GM21737 (cell line): ENCODE measurements around the gene HCFC1R1.

ENCODE experiments used
- ATAC-seq: cut with Tn5 transposase; IDR thresholded peaks from one replicate; pipeline ENCODE4 v1.9.1; 2021; ENCODE audit warnings: mild to moderate bottlenecking, moderate library complexity; ENCODE audit not compliant: unreplicated experiment

The HCFC1R1 gene

GRCh38 chr16:3020247-3020603, 3.5 kb downstream of the HCFC1R1 start, which contains the start of gene TNFRSF12A:
TNFRSF12A (plus strand) TSS chr16:3020368; CDS start chr16:3020398, 30 bp downstream.
- ATAC-seq, result no peak

GRCh38 chr16:3019594-3020246, 4.0 kb downstream of the HCFC1R1 start:
- no peak for ATAC-seq

GRCh38 chr16:3017794-3018506, 5.8 kb downstream of the HCFC1R1 start, which contains the start of gene CLDN6:
CLDN6 (minus strand) TSS chr16:3018183; CDS start chr16:3016021, 2,162 bp downstream.
- ATAC-seq, result no peak

GRCh38 chr16:3017344-3017743, 6.4 kb downstream of the HCFC1R1 start:
- no peak for ATAC-seq

- ATAC-seq, result no peak
Measured at GRCh38 chr16:3015865-3016521, 7.7 kb downstream of the HCFC1R1 start.

GRCh38 chr16:3014971-3015370, 8.8 kb downstream of the HCFC1R1 start:
- ATAC-seq, result no peak

- ATAC-seq, result no peak
Measured at GRCh38 chr16:3013998-3014690, 9.6 kb downstream of the HCFC1R1 start.

GRCh38 chr16:3013491-3013951, 10.2 kb downstream of the HCFC1R1 start:
- ATAC-seq, result no peak

GRCh38 chr16:3012828-3013420, 10.8 kb downstream of the HCFC1R1 start, which contains the start of gene CLDN9:
CLDN9 (plus strand) TSS chr16:3012923; CDS start chr16:3013363, 440 bp downstream.
- ATAC-seq, result no peak

- no peak for ATAC-seq
Measured at GRCh38 chr16:3012246-3012645, 11.5 kb downstream of the HCFC1R1 start.

GRCh38 chr16:3010510-3010909, 13.2 kb downstream of the HCFC1R1 start:
- no peak for ATAC-seq

- no peak for ATAC-seq
Measured at GRCh38 chr16:3009568-3010390, 14.0 kb downstream of the HCFC1R1 start.

- no peak for ATAC-seq
Measured at GRCh38 chr16:3008690-3009037, 15.1 kb downstream of the HCFC1R1 start.

GRCh38 chr16:3007957-3008689, 15.6 kb downstream of the HCFC1R1 start:
- no peak for ATAC-seq

- ATAC-seq, result no peak
Measured at GRCh38 chr16:3007059-3007956, 16.4 kb downstream of the HCFC1R1 start.

- ATAC-seq, result no peak
Measured at GRCh38 chr16:3004781-3005284, 18.9 kb downstream of the HCFC1R1 start.

- peak; percentile 4 for ATAC-seq
Measured at GRCh38 chr16:3004319-3004718, 19.4 kb downstream of the HCFC1R1 start.
